NCI-H1694 (cell line): ENCODE measurements around the gene PPP2R3A.
A peak's percentile ranks its signal among the peaks of the same experiment; 100 is the strongest.

ENCODE experiments used
- DNase-seq: peaks from one replicate; lab custom pipeline; 2025; lab: John Stamatoyannopoulos, UW

Gene PPP2R3A

DNA sequence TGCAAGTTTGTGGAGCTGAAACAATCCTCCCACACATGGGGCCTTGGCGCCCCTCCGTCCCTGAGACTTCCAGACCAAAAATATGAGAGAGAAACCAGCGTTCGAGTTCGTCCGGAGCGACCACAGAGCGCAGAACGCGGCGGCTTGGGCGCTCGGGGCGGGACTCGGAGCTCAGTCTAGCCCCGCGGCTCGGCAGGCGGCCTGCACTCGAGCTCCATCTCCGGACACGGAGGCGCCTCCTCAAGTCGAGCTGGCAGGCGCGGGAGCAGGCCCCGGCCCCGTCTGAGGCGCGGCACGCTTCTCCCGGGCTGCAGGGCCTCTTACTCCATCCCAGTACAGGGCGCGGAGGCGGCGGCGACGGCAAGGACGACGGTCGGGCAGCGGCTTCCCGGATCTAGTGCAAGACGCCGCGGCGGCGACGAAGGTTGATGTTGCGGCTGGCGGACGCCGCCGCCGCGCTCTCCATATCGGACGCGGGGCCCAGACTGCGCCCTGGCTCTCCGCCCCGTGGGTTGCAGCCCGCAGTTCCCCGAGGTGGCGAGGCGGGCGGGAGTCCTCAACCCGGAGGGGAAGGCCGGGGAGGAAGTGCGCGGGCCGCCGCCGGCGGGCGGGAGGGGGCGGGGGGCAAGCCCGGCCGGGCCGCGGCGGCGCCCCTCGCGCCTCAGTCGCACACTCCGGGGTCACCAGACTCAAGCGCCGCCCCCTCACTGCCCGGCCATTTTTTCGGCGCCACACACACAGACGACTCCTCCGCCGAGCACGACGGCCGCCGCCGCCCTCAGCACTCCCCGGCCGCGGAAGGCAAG is 229.9 kb downstream of the PPP2R3A start:
- peak; percentile 67 for DNase-seq

DNA sequence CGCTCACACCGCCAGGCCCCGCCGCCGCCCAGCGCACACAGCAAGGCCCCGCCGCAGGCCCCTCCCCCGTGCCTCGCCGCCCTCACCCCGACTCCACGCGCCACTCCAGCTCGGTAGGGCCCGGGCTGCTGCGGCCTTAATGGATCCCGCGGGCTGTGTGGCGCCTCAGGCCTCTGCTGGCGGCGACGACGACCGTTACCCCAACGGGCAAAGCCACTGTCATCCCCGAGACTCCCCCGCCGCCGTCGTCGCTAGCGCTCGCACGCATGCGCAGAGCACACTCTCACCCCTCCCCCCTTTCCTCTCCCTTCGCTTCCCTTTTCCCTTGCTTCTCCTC is 230.5 kb downstream of the PPP2R3A start, which contains the start of gene MSL2:
TSS of gene MSL2 (minus strand) at position 272 of the 337 bp plus-strand sequence. CDS start 1,222 bp downstream, outside the sequence.
- DNase-seq: no peak

DNA sequence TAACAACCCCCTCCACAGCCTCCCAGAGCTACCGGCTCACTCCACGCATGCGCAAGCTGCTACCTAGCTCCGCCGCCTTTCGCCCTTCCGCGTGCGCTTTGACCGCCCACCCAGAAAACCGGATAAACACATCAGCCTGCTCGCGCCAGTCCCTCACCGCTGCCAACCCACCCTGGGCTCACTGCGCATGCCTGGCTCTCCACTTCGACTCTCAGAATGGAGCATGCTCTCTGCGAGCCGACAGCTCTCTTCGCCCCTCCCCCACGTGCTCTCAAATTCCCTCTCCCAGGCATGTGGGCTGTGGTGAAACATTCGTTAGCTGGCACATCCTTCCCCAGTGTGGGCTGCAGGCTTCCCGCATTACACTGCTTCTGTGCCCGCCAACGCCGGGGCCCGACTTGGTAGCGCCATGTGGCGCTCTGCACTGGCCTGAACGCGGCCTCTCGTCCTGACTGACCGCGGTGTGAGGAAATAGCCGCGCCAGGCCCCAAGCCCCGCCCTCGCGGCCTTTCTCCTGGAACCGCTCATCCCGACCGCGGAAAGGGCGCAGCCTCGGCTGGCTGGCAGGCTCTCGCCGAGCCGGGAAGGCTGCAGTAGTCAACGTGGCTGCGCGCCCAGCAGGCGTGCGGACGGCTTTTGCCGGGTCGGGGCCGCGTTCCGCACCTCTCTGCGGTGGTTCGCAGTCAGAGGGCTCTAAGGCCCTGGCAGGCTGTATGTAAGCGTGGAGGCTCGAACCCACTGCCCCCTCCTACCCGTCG is 231.1 kb downstream of the PPP2R3A start:
- peak; percentile 99 for DNase-seq

DNA sequence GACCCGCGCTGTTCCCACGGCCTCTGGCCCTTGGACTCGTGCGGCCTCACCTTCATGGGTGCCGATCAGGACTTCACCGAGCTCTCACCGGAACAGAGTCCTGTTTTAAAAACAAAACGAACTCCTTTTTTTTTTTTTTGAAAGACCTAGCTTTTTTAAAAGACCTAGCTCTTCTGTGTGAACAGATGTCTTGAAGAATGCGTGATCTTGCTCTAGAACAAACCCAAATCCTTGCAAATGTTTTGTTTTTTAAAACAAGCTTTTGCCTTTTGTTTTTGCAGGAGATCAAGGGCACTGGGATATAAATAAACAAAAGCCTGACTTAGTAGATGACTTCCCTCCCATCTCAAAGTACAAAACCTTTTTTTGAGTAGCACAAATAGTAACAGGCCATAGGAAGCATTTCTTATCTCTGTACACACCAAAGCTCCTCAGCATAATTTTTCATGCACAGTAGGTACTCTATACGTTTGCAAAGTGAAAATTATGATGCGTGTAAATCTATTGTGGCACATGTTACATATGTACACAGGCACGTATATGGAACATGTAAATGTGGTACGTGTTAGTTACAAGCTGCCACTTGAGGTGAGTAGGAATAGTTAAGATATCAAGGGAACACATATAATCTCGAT is 231.7 kb downstream of the PPP2R3A start:
- DNase-seq: no peak
